ENCODE data around the gene UGT3A1.
"Not testable (repeated sequence)": the region's sequence is repeated elsewhere in the genome, so short reads cannot be mapped to it uniquely, and the experiment has no call there.

Gene UGT3A1

DNA sequence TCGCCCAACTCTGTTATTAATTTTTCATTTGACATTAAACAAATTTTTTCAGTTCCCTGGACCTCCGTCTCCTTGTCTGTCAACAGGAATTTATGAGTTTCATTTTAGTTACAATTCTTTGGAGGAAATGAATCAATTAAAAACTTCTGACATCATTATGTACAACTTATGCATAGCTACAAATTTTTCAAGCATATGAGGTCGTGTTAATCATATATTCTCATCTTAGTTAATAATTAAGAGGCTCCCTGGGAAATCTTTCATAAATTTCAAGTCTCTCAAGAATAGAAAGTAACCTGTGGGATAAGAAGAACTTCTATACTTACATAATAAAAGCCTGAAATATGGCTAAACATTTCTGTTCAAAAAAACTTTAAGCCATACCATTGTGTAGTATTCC, 3.4 kb downstream of the UGT3A1 start:
- no peak for DNase-seq
- no peak for ATAC-seq

DNA sequence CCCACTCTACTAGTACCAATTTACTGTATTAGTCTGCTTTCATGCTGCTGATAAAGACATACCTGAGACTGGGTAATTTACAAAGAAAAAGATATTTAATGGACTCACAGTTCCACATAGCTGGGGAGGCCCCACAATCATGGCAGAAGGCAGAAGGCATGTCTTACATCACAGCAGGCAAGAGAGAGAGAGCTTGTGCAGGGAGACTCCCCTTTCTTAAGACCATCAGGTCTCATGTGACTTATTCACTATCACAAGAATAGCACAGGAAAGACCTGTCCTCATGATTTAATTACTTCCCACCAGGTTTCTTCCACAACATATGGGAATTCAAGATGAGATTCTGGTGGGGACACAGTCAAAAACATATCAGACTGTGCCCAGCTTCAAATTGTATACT, 11.5 kb downstream of the UGT3A1 start:
- no peak for ATAC-seq
- DNase-seq, result no peak

DNA sequence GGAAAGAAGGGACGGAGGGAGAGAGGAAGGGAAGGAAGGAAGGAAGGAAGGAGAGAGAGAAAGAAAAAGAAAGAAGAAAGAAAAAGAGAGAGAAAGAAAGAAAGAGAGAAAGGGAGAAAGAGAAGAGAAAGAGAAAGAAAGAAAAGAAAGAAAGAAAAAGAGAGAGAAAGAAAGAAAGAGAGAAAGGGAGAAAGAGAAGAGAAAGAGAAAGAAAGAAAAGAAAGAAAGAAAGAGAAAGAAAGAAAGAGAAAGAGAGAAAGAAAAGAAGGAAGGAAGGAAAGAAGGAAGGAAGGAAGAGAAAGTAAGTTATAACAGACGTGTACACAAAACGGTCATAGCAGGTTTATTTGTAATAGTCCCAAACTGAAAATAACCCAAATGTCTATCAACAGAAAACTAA, 14.3 kb downstream of the UGT3A1 start:
- not testable (repeated sequence) for DNase-seq, ATAC-seq

DNA sequence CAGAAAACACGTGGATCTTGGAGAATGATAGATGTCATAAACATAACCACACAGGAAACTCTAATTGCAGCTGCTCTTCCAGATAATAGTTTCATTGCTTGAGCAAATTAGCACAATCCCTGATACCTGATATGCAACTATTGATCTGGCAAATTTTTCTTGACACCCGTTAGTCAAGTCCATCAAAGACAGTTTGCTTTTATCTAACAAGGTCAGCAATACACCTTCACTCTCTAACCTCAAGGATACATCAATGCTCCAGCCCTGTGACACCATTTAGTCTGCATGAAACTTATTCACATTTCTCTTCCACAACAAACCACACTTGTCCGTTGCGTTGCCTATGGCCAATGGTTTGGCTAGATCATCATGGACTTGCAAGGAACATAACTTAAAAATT, 16.6 kb downstream of the UGT3A1 start:
- DNase-seq, result no peak

DNA sequence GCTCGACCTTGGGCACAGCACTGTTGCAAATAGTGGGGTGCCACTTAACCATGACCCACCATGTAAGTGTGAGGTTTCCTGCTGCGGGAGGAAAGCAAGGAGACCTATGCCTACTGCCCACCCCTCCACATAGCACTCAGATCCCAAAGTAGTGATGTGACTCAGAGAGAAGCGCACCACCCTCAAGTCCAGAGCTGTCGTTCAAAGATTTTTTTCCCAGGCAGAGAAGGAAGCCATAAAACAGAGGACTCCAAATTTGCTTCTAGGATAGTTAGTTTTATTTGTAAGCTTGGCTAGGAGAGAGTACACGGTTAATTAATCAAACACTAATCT, 19.3 kb downstream of the UGT3A1 start:
- ATAC-seq (no peak), DNase-seq (no peak)

More for the DNA sequence above, 16.6 kb downstream of the UGT3A1 start:
- no peak for ATAC-seq

DNA sequence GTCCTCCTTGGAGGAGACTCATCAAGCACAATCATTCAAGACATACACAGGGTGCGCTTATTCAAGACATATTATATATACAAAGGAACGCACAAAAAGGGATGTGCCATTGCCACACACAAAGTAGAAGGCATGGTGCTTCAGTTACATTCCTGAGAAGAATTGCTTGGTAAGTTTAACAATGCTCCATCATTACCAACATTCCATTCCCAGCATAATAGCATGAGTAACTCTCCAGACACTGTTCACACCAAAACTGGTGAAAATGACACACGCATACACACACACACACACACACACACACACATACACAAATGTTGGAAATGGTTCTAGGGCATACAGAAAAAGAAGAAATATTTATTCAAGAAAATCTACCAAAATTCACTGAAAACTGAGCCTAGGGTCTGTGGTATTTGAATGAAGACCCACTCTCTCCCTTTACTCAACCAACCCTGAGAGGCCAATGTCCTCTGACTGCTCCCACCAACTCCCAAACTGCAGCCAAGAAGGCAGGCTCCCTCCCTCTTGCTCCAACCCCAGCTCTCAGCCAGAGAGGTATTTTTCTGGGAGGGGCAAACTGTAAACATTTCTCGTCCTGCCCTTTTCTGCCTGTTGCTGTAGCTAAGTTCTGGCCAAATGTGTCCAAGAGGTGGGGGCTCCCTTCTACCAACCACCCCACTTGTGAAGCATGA, 19.9 kb downstream of the UGT3A1 start:
- DNase-seq (no peak), ATAC-seq (no peak)

DNA sequence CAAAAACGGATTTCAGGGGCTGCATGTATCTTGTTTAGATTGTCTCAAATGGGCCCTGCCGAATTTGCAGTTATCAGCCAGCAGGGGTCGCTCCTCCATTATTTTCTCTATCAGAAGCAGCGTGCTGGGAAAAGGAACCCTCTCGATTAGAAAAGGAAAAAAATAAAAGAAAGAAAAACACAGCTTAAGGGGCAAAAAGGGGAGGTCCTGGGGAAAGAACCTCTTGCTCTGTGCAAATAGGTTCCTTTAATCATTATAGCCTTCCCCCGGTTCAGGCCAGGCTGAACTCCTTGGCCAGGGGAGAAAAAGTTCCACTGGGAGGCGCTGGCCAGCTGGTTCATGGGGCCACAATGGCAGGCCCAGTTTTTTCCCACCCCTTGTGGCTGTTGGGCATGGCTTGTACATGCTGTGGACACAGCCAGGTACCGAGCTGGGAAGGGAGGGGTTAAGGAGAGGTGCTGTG, 27.8 kb downstream of the UGT3A1 start:
- peak; percentile 30 for DNase-seq

DNA sequence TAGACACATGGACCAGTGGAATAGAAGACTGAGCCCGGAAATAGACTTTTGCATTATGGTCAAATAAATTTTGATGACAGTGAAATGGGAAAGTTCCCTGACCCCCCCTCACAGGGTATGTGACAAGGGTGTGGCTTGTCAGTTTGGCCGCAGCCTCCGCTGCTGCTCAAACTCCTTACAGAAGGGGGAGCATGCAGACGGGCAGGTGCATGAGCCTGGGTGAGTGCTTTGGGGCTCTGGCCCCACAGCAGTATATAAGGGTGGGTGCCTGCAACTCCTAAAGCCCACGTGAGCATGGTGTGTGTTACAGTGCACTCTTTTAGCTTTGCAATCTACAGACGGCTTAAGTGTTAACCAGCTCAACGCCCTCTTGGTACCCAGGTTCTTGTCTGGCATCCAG, 30.9 kb downstream of the UGT3A1 start:
- ATAC-seq (peak; percentile 43), DNase-seq (no peak)

More for the DNA sequence above, 27.8 kb downstream of the UGT3A1 start:
- no peak for ATAC-seq

DNA sequence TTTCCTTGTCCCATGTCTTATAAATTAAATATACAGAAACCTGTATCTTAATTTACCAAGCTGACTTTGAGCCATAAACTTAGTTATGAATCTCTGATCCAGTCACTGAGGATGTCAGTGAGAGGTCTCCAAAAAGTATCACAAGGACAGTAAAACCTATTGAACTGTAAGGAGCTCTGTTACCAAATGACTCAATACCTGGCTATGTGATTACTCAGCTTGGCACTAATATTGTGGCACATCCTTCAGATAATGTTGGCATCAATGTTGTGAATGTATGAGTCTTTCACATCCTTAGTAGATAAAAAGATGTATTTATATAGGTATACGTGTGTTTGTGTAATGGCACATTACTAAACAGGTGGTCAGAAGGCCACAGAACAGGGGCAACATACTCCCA, 34.8 kb downstream of the UGT3A1 start:
- no peak for ATAC-seq
- DNase-seq, result no peak

DNA sequence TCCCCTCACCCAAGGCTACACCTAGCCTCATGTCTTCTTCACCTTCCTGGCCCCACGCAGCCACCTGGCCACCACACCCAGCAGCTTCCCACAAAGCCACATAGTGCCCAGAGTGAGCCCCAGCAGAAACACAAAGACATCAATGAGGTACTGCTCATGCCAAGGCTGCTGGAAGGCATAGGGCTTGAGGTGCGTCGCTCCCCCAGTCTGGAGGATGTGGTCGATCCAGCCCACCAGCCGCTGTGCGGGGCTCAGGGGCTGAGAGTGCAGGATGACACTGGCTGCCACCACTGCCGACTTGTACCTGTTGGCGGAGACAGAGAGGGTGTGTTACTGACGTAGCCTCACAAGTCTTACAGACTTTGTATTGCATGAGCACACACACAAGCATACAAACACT, 37.0 kb downstream of the UGT3A1 start:
- DNase-seq (peak; percentile 16), ATAC-seq (peak; percentile 66)

DNA sequence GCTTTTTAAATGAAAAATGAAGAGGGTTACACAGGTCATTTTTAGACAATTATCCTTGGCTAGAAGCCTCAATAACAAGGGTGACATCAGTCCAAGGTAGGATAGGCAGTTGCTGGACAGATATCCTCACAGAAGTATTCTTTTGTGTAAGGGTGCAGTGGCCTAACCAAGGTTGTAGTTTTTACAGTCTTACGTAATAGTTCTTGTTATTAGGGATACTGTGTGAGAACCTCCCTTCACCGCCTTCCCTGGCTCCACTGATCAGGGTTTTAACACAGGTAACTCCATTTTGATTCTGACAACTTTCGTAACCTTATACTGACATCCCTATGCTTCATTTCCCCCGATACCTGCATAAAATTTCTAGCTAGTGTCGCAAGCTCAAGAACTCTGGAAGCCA, 44.1 kb downstream of the UGT3A1 start:
- DNase-seq, result no peak
- no peak for ATAC-seq

DNA sequence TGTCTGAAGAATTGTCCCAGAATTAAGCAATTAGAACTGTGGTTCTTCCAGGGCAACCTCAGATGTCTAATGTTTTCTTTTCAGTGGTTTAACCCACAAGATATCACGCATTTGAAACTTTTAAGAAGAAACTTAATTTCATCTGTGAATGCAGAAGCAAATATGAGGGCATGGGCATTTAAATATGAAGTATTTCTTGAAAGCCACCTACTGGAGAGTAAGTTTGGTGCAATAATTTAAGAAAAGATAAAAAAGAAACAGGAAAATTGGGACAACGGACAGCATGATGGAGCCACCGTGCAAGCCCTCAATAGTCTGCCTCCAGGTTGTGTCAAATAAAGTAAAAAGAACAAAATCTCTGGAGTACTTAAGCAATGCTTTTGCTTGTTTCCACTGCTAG, 51.6 kb downstream of the UGT3A1 start:
- no peak for ATAC-seq
- no peak for DNase-seq

DNA sequence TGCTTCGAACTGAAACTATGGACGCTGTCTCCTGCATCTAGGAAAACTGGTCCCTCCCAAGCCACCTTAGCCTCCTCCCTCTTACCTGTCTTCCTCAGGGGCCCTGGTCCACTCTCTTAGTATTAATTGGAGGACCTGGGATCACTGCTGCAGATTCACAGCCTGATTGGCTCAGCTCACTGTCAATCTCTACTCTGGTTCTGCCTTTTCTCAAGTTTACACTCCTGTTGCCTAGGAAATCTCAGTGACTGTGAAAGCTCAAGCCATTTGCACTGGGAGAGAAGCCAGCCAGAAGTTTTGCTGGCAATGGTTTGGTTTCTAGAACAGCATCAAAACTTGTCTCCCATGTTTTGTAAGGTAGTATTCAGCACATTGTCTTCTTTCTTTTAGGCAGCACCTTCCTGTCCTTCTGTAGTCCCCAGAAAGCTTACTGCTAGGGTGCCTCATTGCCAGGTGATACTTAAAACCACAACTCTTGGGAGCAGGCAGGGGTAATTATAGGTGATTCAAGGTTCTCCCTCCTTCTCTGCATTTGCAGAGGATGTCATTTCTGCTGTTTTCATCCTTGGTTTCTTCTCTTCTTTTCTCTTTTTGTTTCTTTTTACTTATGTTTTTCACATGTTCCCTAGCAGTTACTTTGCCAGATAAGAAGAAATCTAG, 52.5 kb downstream of the UGT3A1 start, which contains the start of gene CAPSL:
CAPSL (minus strand) TSS at position 55 of the 660 bp plus-strand sequence. CDS start 17,502 bp downstream, outside the sequence.
- DNase-seq, result no peak
- no peak for ATAC-seq

DNA sequence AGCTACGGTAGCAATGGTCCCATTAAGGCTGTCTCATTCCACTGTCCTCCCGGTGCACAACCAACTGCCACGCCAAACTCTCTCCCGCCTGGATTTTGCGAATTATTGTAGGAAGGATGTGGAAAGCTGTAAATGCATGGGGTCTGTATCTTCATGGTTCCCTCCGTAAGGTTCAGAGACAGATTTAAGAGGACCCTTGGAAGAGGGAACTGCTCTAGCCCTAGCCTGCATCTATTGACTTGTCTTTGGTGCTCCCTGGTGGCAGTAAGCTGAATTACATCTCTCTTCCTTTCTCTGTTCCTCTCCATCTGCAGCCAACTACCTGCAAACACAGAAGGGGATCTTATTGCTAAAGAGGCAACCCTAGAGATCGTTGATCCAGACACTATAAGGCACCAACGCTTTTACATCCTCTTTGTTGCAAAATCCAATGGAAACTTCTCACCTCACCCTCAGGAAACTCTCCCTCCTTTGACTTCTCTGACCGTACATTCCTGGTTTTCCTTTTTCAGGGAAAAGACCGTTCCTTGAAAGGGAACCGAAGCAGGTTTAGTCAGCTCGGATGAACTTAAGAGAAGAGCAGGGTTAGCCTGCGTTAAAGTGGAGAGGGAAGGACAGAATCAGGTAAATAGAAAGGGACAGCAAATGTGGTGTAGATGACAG, 64.7 kb downstream of the UGT3A1 start:
- peak; percentile 47 for ATAC-seq
- DNase-seq, result peak; percentile 72

DNA sequence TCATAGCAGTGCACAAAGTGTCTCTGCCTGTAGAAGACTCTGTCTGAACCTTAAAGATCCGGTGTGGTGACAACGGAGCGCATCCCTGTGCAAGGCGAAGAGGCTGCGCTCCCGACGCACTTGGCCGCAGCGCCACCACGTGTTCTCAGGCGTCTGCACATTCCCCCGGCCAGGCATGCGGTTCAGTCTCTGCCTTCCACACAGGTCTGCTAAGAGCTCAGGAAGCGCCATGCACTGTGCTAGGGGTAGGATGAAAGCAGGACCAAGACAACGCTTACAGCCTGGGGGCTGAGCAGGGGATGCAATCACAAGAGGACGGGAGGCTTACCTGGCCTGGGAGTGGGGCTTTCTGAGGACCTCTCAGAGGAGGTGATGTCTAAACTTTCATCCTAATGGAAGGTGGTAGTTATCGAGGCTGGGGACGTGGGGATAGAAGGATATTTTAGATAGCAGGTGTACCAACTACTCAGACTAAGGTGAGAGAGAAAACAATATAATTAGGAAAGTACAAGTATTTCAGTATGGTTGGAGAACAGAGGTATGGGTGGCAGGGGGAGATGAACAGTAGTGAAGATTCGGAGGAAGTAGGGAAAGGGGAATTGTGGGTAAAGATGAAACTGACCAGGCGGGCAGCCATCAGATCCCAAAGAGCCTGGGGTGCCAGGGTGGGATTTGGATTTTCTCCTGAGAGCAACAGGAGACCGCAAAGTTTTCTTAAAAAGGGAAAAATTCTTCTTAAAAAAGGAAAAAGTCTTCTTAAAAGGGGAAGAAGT, 66.1 kb downstream of the UGT3A1 start:
- DNase-seq (peak; percentile 84), ATAC-seq (peak; percentile 87)

DNA sequence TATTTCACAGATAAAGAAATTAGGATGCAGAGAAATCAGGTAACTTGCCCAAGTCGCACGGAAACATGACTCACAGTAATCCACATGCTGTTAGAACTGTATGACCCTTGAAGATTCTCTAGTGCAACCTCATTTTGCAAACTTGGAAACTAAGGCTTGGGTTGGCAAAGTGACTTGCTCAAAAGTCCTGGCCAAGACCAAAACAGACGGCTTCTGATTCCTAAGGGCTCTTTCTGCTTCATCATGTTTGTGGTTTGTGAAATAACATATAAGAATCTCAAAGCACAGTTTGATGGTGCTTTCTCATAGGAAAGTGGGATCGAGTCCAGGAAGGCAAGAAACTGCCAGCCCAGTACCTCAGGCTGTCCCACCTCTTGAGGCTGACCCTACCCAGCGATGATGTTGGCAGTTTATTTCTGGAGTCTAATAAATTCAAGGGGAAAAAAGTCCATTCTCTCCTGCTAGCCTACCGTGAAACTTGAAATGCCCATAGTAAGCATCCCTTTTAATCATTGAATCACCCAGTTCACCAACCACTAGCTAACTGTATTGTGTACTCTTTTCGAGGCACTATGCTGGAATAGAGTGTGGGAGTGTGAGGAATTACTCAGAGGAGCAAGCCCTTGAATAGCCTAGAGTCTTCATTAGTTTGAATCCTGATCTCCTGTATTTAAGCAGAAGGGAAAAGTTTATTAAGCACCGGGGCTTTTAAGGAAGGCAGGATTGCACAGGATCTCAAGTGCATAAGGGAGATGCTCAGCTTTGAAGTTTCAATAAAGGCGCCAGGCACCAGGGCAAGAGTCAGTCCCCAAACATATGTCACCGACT, 66.9 kb downstream of the UGT3A1 start:
- DNase-seq (no peak), ATAC-seq (peak; percentile 12)

DNA sequence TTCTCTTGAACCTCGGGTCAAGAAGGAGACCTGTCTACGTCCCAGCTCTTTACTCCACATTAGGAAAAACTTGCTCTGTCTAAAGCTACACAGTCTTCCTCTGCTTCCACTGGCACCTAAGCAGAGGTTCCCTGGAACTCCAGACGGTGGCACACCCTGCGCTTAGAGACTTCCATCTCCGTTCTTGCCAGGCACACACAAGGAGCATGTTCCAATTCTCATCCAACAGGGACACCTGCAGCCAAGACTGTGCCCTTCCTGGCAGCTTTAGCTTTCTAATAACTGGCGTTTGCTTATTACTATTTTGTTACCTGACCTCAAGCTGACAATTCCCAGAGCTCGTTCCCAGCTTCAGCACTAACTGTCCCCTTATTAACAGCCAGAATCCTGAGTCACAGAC, 68.7 kb downstream of the UGT3A1 start:
- DNase-seq (no peak), ATAC-seq (no peak)

DNA sequence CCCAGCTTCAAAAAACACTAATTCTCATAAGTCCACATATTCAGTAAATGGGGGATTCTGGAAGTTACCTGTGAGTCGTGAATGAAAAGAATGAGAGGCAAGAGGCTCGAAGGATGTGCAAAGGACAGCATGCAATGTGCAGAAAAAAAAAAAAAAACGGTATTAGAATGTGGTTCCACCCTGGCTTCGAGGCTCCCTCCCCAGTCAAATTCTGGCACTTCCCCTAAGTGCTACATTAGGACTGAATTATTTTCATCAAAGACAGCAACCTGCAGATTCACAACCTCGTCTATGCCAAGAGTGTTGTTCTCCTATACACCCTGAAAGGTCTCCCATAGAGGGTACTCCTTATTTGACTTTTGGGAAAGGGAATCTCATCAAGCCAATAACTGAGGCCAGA, 69.3 kb downstream of the UGT3A1 start:
- DNase-seq (no peak), ATAC-seq (no peak)

DNA sequence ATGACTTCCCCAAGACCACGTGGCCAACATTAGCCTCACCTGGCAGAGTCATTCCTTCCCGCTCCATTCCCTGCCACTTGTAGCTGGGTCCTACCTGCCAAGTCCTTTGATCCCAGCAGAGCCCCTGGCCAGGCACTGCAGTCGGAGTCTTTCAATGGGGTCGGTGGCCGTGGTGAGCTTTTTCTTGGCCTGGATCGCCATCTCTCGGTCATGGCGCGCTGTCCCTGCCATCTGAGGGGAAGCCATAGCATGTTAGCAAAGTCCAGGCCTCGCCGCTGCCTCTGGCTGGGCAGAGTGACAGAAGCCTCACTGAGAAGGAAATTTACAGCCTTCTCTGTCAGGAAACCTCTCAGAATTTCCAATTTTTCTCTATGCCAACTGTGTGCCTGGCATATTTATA, 70.3 kb downstream of the UGT3A1 start:
- DNase-seq (no peak), ATAC-seq (no peak)

DNA sequence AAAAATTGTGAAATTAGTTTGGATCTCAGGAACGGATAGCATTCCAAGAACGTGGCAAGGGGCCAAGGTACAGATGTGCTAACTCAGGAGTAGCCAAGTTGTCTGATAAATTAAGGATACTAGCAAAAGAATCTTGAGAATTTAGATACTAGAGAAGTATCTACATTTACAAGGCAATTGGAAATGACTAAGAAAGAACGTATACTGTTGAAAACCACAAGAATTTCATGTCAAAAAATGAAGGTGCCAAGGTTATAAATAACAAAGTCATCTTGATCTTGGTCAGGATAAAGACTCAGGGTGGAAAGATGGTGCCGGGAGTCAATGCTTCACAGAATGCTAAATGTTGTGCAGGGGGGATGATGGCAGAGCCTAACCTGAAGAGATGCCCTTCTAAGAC, 72.0 kb downstream of the UGT3A1 start:
- ATAC-seq (peak; percentile 74), DNase-seq (no peak)

DNA sequence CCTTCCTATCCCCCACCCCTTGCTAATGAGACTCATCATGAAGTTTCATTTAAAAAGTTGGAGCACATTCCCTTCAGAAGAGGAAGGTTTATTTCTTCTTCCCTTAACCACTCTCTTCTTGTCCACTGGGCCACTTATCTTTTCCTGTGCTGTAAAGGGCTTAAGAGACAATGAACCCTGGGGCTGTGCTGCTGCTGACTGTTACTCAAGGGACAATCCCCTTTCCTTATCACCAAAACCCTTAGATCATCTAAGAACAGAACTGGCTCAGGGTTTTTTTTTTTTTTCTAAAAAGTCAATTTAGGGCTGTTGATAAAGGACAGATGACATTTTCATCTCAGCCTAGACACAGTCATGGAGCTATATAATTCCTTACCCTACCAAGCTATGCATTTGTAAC, 82.4 kb downstream of the UGT3A1 start:
- ATAC-seq, result peak; percentile 70

DNA sequence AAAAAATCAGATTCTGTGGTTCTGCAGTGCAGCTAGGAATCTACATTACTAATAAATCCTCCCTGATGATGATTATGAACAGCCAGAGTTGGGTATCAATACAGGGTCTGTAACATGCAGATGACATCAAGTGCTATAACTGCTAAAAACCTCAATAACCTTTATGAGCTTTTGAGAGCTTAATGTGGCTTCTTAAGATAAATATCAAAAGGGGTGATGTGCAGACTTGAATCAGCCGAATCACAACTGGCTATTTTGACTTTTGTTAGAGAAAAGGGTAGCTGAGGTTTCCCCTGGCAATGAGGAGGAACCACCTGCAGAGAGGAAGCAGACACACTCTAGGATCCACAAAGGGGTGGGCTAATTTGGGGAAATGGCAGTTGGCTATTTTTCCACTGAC, 83.0 kb downstream of the UGT3A1 start:
- DNase-seq (no peak), ATAC-seq (peak; percentile 67)

More for the DNA sequence above, 82.4 kb downstream of the UGT3A1 start:
- DNase-seq, result no peak

Measured in stimulated activated naive CD8-positive, alpha-beta T cell treated with anti-CD3 and anti-CD28 coated beads, Interleukin-15, Interleukin-2, amounts not matched to agents 100 U/mL and 50 U/mL, for 24 hours (primary cell).